Measurements from ENCODE around the gene HOMEZ. TPM values are rescaled to one million over a fixed set of nuclear protein-coding genes. Genes with fewer than 3 reads are reported as not detected.

Gene HOMEZ
- total and polyA plus RNA-seq, 10 of the 15 experiments (the other 5 are each of a cell fraction or from before 2014, with no cell fraction given) = 2.6 to 19.3 (median 13.0) TPM

DNA sequence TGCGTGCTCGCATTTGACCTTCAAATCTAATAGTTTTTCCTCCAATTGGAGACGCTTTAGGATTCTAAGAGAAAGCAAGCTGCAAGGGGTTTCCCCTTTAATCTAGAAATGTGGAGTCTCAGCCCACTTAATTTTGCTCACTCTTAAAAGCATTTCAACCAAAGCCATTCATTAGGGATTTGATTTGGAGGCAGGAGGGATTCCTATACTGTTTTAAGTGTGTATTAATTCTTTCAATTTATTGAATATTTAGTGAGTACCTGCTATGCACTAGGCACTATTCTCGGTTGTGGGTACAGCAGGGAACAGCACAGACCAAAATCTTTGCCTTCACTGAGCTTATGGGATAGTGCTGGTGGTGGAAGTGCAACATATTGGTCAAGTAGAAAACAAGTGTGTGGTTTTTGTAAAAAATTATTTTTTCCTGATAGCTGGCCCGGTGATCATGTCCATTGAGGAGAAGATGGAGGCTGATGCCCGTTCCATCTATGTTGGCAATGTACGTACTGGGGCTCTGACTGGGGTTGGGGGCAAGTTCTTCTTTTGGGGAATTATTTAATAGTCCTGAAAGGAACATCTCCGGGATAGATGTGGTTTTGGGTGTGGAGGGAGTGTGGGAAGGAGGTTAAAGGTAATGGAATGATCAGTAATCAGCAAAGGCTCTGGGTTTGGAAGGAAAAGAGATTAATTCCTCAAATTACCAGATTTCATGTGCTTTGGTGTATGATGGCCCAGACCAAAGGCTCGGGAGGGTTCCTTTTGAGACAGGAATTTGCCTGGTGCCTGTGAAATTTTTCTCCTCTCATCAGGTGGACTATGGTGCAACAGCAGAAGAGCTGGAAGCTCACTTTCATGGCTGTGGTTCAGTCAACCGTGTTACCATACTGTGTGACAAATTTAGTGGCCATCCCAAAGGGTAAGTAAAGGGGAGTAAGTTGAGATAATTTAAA is 36.9 kb upstream of the HOMEZ start:
- in situ Hi-C loops (cut with MboI) = loop anchor here (5.0 to 25.0 kb wide), 2 partner anchors 234 to 789 kb away; partner anchors contain the start of genes DCAF11, NRL and THTPA
- ChIA-PET RAD21 (ENCODE audit: unreplicated experiment) (interaction anchor here (1.0 to 4.1 kb wide), 8 partner anchors 19 to 228 kb away, joined by 3 to 103 read pairs (median 6); partner anchors contain the start of genes ACIN1, BCL2L2, C14orf119 and HOMEZ), CTCF (interaction anchor here (1.1 to 7.2 kb wide), 16 partner anchors 16 to 254 kb away, joined by 3 to 77 read pairs (median 8); partner anchors contain the start of genes ACIN1, BCL2L2, C14orf119 and HOMEZ), POLR2A (interaction anchor here (0.5 to 6.3 kb wide), 10 partner anchors 13 to 317 kb away, joined by 3 to 98 read pairs (median 8); partner anchors contain the start of genes BCL2L2, HOMEZ, PPP1R3E and ZFHX2), SMC1A (ENCODE audit: uncharacterized antibody, unreplicated experiment) (interaction anchor here (1.0 to 4.5 kb wide), 10 partner anchors 16 to 235 kb away, joined by 3 to 48 read pairs (median 6); partner anchors contain the start of genes BCL2L2, HOMEZ and PPP1R3E)
- H3K4me2 ChIP-seq (ENCODE audit: control insufficient read depth, insufficient read depth) = peak overlapping the region; percentile 92
- WGBS (ENCODE audit: insufficient coverage, insufficient replicate concordance, low lambda C conversion rate, missing lambda C conversion rate) = 22% methylated on average over 10 of the region's 10 CpGs
- peak overlapping the region; percentile 99 for H3K4me3 ChIP-seq
- H3K27ac ChIP-seq (ENCODE audit: control insufficient read depth, insufficient read depth) = peak overlapping the region; percentile 87
- no peaks in the 10 kb centered on the region for H3K9me3 ChIP-seq (replicated peaks; ENCODE audit: control insufficient read depth, insufficient read depth, low read length)
- FAIRE-seq (peak; percentile 68), DNase-seq (ENCODE audit: low read depth, low spot score) (no peak), ATAC-seq (no peak)
- TF ChIP-seq, protein P1, sequence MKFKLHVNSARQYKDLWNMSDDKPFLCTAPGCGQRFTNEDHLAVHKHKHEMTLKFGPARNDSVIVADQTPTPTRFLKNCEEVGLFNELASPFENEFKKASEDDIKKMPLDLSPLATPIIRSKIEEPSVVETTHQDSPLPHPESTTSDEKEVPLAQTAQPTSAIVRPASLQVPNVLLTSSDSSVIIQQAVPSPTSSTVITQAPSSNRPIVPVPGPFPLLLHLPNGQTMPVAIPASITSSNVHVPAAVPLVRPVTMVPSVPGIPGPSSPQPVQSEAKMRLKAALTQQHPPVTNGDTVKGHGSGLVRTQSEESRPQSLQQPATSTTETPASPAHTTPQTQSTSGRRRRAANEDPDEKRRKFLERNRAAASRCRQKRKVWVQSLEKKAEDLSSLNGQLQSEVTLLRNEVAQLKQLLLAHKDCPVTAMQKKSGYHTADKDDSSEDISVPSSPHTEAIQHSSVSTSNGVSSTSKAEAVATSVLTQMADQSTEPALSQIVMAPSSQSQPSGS (IDR thresholded peaks at IDR 0.05; ENCODE audit: low read length) = 0 out of 2 replicates have a peak, but pooled peaks have one; percentile 7
- no peak for TF ChIP-seq NR2F1 (conservative IDR thresholded peaks at IDR 0.05)
- no peaks in the 10 kb centered on the region for H3K27me3 ChIP-seq (replicated peaks in 1 of 2; ENCODE audit: control insufficient read depth in 2 of 2, insufficient read depth in 2 of 2, low read length in 1 of 2)
- H3K36me3 ChIP-seq (ENCODE audit: control insufficient read depth in 2 of 2, insufficient read depth in 2 of 2, low read length in 1 of 2) = peaks cover 10 to 18% of the 10 kb centered on the region in 2 experiments
- TSS peak; percentile 61 for BruUV-seq (replicated peaks)
- H4K20me1 ChIP-seq (ENCODE audit: control insufficient read depth, insufficient read depth) = no peaks in the 10 kb centered on the region; the same call in 1 of the 2 replicates
- H3K79me2 ChIP-seq (ENCODE audit: control insufficient read depth, insufficient read depth, low read length) = peaks cover 23% of the 10 kb centered on the region
- H3K9ac ChIP-seq (ENCODE audit: control insufficient read depth, insufficient read depth, low read length) = peak overlapping the region; percentile 97
- H2AFZ ChIP-seq (ENCODE audit: control insufficient read depth, low read depth, low read length) = no peak overlapping the region
- intact Hi-C loops (cut with micrococcal nuclease; ENCODE audit: unreplicated experiment) = loop anchor here (5.0 kb wide), 2 partner anchors 144 to 234 kb away; partner anchors contain the start of genes NGDN and THTPA
- H3K4me1 ChIP-seq (ENCODE audit: control insufficient read depth, insufficient read depth, low read length) = peaks cover 13% of the 10 kb centered on the region

All from GM12878 (cell line).